ENCODE measurements around the gene RBM3. TPM values are rescaled to one million over a fixed set of nuclear protein-coding genes. Genes with fewer than 3 reads are reported as not detected.

The RBM3 gene
- total RNA-seq, 4 donors from 2014 or later, result 122 to 250 (median 177) TPM

GRCh38 chrX:48589482-48590162 lies 15.3 kb downstream of the RBM3 start:
- TF ChIP-seq CTCF (IDR thresholded peaks at IDR 0.05) (no peak), POLR2A (IDR thresholded peaks at IDR 0.05) (no peak)
- no peaks in the 10 kb centered on the region for H3K4me1 ChIP-seq
- 41 to 65% methylated on average over 7 to 13 of the region's 13 CpGs for WGBS, 2 donors
- H3K9me3 ChIP-seq, result no peaks in the 10 kb centered on the region
- no peaks in the 10 kb centered on the region for H3K36me3 ChIP-seq
- H3K4me3 ChIP-seq (replicated peaks in 1 of 3), result no peak overlapping the region
- peak overlapping the region in 1 of 3 donors; percentile 57 for H3K27ac ChIP-seq
- H3K27me3 ChIP-seq, result no peaks in the 10 kb centered on the region
- intact Hi-C loops (cut with DNase I), result no loop called here
- DNase-seq, result peak in 1 of 2 donors; percentile 14

- Histone ChIP-seq H3K4me3 (replicated peaks in 1 of 3) (no peak overlapping the region), H3K9me3 (no peaks in the 10 kb centered on the region), H3K27me3 (no peaks in the 10 kb centered on the region), H3K36me3 (no peaks in the 10 kb centered on the region), H3K27ac (peak overlapping the region; percentile 17 to 57 (median 27)), H3K4me1 (no peaks in the 10 kb centered on the region)
- 90 to 91% methylated on average over 20 to 21 of the region's 21 CpGs for WGBS, 2 donors
- no peak for TF ChIP-seq CTCF (IDR thresholded peaks at IDR 0.05)
- no peak for TF ChIP-seq POLR2A (IDR thresholded peaks at IDR 0.05)
- no peak for DNase-seq
- intact Hi-C loops (cut with DNase I), result no loop called here
These were observed 16.2 kb downstream of the RBM3 start for GRCh38 chrX:48590203-48591103.

GRCh38 chrX:48591255-48591791 lies 17.0 kb downstream of the RBM3 start:
- H3K4me3 ChIP-seq (replicated peaks in 1 of 3), result no peak overlapping the region
- H3K27me3 ChIP-seq, result no peaks in the 10 kb centered on the region
- no peaks in the 10 kb centered on the region for H3K9me3 ChIP-seq
- peak in 1 of 2 donors; percentile 8 for DNase-seq
- H3K36me3 ChIP-seq, result no peaks in the 10 kb centered on the region
- peak overlapping the region; percentile 17 to 57 (median 27) for H3K27ac ChIP-seq
- WGBS, 2 donors, result 63 to 70% methylated on average over 7 to 9 of the region's 9 CpGs
- TF ChIP-seq CTCF (IDR thresholded peaks at IDR 0.05) (no peak), POLR2A (IDR thresholded peaks at IDR 0.05) (no peak)
- no peaks in the 10 kb centered on the region for H3K4me1 ChIP-seq
- intact Hi-C loops (cut with DNase I), result no loop called here

- no peak for DNase-seq
- 61 to 71% methylated on average over 5 of the region's 5 CpGs for WGBS, 2 donors
- H3K27ac ChIP-seq, result no peak overlapping the region
- no peak overlapping the region for H3K4me3 ChIP-seq (replicated peaks in 1 of 3)
- TF ChIP-seq POLR2A (IDR thresholded peaks at IDR 0.05), result no peak
- no peak for TF ChIP-seq CTCF (IDR thresholded peaks at IDR 0.05)
- no peaks in the 10 kb centered on the region for H3K36me3 ChIP-seq
- no peaks in the 10 kb centered on the region for H3K4me1 ChIP-seq
- no peaks in the 10 kb centered on the region for H3K27me3 ChIP-seq
- intact Hi-C loops (cut with DNase I), result no loop called here
- no peaks in the 10 kb centered on the region for H3K9me3 ChIP-seq
These were observed 18.7 kb downstream of the RBM3 start for GRCh38 chrX:48592971-48593370.

Measured in thyroid gland (tissue), 4 donors.